Coronary artery (tissue), 2 donors: Measurements from ENCODE around the gene SLC7A14.

Experiments
- DNase-seq: peaks from one replicate; pipeline ENCODE4 v3.0.0-alpha.2; 2017; ENCODE audit warnings: low spot score
- H3K27ac ChIP-seq, 2 donors: fragments of 200-600 bp; sonication (generic); one replicate each; pipeline ENCODE4 v1.5.1; 2016 to 2019
- H3K4me3 ChIP-seq: fragments of 200-600 bp; sonication (generic); 2 replicates; pipeline ENCODE4 v1.5.1; 2016; ENCODE audit warnings: mild to moderate bottlenecking, moderate library complexity
- TF ChIP-seq, protein P1 (sequence below): fragments of 200-600 bp; sonication (generic); IDR thresholded peaks from one replicate; pipeline ENCODE4 v1.5.1; 2019; ENCODE audit warnings: antibody characterized with exemption

The SLC7A14 gene

DNA sequence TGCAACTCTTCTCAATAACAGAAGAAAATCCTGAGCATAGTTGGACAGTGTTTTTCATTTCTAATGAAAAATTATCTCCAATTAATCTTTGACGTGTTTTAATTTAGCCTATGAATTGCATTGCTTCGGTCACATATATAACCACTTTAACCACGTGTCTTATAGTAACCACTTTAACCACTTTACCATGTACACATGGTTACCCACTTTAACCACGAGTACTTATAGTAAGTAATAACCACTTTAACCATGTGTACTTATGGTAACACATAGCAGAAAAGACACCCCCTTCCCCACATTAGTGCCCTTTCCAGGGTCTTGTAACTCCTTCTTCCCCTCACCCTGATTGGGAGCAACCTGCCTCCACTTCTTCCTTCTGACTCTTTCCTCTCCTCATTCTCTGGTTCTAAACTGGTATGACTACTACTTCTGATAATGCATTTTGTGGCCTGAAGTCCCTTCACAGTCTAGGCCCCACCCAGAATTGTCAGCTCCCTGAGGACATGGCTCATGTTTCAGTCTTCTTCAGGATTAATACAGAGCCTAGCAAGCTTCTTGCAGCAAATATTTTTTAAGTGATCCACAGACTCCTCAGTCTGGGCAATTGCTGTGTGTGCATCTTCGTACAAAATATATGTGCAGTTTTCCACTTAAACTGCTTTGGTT is 25.0 kb downstream of the SLC7A14 start:
- TF ChIP-seq, protein P1, sequence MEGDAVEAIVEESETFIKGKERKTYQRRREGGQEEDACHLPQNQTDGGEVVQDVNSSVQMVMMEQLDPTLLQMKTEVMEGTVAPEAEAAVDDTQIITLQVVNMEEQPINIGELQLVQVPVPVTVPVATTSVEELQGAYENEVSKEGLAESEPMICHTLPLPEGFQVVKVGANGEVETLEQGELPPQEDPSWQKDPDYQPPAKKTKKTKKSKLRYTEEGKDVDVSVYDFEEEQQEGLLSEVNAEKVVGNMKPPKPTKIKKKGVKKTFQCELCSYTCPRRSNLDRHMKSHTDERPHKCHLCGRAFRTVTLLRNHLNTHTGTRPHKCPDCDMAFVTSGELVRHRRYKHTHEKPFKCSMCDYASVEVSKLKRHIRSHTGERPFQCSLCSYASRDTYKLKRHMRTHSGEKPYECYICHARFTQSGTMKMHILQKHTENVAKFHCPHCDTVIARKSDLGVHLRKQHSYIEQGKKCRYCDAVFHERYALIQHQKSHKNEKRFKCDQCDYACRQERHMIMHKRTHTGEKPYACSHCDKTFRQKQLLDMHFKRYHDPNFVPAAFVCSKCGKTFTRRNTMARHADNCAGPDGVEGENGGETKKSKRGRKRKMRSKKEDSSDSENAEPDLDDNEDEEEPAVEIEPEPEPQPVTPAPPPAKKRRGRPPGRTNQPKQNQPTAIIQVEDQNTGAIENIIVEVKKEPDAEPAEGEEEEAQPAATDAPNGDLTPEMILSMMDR, result no peak
- Histone ChIP-seq H3K4me3 (no peak overlapping the region), H3K27ac (no peak overlapping the region)
- no peak for DNase-seq

DNA sequence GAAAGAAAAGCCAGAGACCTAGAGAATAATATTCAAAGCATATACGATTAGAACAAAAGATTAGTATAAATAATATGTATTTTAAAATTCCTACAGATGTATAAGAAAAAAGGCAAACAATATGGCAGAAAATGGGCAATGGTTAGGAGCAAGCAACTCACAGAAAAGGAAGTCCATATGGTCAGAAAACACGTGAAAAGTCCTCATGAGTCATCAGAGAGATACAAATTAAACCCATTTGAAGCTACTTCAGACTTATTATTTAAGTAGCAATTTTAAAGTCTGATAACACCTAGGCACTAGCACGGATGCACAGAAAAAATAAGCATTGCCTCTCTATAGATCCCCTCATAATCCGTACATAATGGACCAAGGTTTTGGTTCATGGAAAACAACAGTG is 25.6 kb downstream of the SLC7A14 start:
- H3K4me3 ChIP-seq, result no peak overlapping the region
- TF ChIP-seq, protein P1, result no peak
- H3K27ac ChIP-seq, result no peak overlapping the region
- DNase-seq, result no peak

DNA sequence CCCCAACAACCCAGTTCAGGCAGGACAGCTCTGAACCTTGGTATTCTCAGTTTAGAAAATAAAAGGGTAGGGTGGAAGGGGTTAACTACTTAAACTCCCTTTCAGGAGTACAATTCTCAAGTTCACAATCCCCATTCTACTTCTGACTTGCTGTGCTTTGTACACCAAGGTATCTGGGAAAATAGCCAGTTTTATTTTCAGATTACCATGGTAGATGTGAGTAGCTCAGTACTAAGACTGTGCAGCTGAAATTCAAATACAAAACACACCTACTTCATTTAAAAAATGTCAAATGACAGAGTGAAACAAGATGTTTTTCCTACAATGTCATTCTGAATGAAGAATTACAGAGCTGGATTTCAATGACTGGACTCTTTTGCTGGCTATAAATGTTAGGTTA is 27.4 kb downstream of the SLC7A14 start:
- TF ChIP-seq, protein P1, result no peak
- no peak overlapping the region for H3K27ac ChIP-seq
- DNase-seq, result no peak
- H3K4me3 ChIP-seq, result no peak overlapping the region

DNA sequence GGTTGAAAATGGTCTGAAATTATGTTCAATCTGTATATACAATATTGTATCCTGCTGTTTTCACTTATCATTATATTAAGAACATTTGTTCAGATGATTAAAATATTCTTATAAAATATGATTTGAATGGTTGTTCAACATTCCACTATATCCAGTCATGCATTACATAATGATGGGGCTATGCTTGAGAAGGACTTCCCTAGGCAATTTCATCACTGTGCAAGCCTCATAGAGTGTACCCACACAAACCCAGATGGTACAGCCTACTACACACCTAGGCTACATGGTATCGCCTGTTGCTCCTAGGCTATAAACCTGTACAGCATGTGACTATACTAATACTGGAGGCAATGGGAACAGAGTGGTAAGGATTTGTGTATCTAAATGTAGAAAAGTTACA is 30.5 kb downstream of the SLC7A14 start:
- no peak overlapping the region for H3K4me3 ChIP-seq
- H3K27ac ChIP-seq, result no peak overlapping the region
- TF ChIP-seq, protein P1, result no peak
- no peak for DNase-seq

DNA sequence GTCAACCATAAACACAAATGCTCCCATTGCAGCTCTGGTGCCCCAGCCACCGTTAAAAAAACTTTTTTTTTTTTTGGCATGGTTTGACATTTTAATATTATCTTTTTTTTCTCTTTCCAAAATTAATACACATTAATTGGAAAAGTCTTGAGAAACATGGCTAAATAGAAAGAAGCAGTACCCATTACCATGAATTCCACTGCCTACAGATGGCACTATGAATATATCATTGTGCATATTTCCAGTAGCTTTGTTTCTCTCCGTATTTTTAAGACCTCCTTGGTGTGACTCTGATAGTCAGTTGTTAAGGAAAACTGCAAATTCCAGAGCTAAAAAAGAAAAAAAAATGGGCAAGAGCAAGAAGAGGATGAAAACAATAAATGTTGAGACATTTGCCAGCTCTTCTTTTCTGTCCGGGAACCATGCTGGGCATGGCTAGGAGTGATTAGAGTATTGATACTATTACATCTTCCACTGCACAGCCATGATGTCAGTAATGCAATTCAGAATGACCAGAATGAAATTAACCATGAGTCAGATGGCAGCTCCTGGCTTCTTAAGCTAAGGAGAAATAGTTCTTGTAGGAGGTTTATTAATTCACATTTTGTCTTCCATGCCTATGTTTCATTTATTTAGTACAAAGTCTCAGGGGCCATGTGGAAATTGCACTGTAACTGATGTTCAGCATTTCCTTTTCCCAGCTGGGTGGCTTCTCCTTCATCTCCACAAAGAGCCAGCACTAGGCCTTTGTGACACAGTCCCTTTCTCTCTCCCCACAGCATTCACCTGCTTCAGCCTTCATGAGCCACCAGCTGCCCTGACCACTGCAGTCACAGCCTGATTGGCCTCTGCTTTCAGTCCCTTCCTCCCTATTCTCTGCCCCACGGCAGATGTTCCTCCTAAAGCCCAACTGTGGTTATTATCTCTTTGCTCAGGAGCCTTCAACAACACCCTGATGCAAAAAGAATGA is 31.8 kb downstream of the SLC7A14 start:
- no peak overlapping the region for H3K4me3 ChIP-seq
- no peak for DNase-seq
- no peak overlapping the region for H3K27ac ChIP-seq
- TF ChIP-seq, protein P1, result no peak

DNA sequence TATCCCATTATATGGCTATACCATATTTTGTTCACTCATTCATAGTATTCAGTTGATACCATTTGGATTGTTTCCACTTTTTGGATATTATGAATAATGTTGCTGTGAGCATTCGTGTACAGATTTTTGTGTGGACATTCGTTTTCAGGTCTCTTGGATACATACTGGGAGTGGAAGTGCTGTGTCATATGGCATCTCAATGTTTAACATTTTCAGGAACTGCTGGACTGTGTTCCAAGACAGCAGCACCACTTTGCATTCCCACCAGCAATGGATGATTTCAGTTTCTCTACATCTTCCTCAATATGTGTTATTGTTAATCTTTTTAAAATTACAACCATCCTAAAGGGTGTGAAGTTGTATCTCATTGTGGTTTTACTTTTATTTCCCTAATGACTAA is 34.6 kb downstream of the SLC7A14 start:
- Histone ChIP-seq H3K4me3 (no peak overlapping the region), H3K27ac (no peak overlapping the region)
- TF ChIP-seq, protein P1, result no peak
- no peak for DNase-seq
